ENCODE measurements around the gene LRBA. TPM values are rescaled to one million over a fixed set of nuclear protein-coding genes. Genes with fewer than 3 reads are reported as not detected.
"Not testable (repeated sequence)": the region's sequence is repeated elsewhere in the genome, so short reads cannot be mapped to it uniquely, and the experiment has no call there.

LRBA gene
- total RNA-seq, 4 donors from 2014 or later = 13.3 to 21.2 (median 20.1) TPM

- H3K4me1 ChIP-seq = no peaks in the 10 kb centered on the region
- no peak overlapping the region for H3K27ac ChIP-seq (replicated peaks in 1 of 4)
- no peak overlapping the region for H3K4me3 ChIP-seq
- H3K36me3 ChIP-seq = no peaks in the 10 kb centered on the region
- no peaks in the 10 kb centered on the region for H3K27me3 ChIP-seq
- intact Hi-C loops (cut with DNase I) = no loop called here
- TF ChIP-seq POLR2A (IDR thresholded peaks at IDR 0.05; ENCODE audit: low read depth) = no peak
- no peak for TF ChIP-seq POLR2AphosphoS5 (IDR thresholded peaks at IDR 0.05)
- TF ChIP-seq CTCF (IDR thresholded peaks at IDR 0.05) = no peak
- no peak for TF ChIP-seq EP300 (IDR thresholded peaks at IDR 0.05)
- peaks cover 0 to 12% (median 4%) of the 10 kb centered on the region in 4 donors for H3K9me3 ChIP-seq
- DNase-seq (ENCODE audit: extremely low spot score) = no peak
Observed at GRCh38 chr4:150394046-150394445, 621.0 kb downstream of the LRBA start.

GRCh38 chr4:150391052-150391451 lies 624.0 kb downstream of the LRBA start:
- WGBS = 98% methylated on average over 2 of the region's 2 CpGs
- DNase-seq (ENCODE audit: extremely low spot score) = no peak
- Histone ChIP-seq H3K4me3 (no peak overlapping the region), H3K9me3 (peaks cover 0 to 12% (median 4%) of the 10 kb centered on the region in 4 donors), H3K36me3 (no peaks in the 10 kb centered on the region), H3K27ac (replicated peaks in 1 of 4) (no peak overlapping the region), H3K27me3 (no peaks in the 10 kb centered on the region), H3K4me1 (no peaks in the 10 kb centered on the region)
- TF ChIP-seq POLR2A (IDR thresholded peaks at IDR 0.05; ENCODE audit: low read depth) (no peak), POLR2AphosphoS5 (IDR thresholded peaks at IDR 0.05) (no peak), CTCF (IDR thresholded peaks at IDR 0.05) (no peak), EP300 (IDR thresholded peaks at IDR 0.05) (no peak)
- intact Hi-C loops (cut with DNase I) = no loop called here

GRCh38 chr4:150390531-150390910 lies 624.6 kb downstream of the LRBA start:
- no peak overlapping the region for H3K27ac ChIP-seq (replicated peaks in 1 of 4)
- no peaks in the 10 kb centered on the region for H3K36me3 ChIP-seq
- intact Hi-C loops (cut with DNase I) = no loop called here
- peaks cover 0 to 12% (median 4%) of the 10 kb centered on the region in 4 donors for H3K9me3 ChIP-seq
- TF ChIP-seq POLR2A (IDR thresholded peaks at IDR 0.05; ENCODE audit: low read depth) (no peak), POLR2AphosphoS5 (IDR thresholded peaks at IDR 0.05) (no peak), EP300 (IDR thresholded peaks at IDR 0.05) (no peak), CTCF (IDR thresholded peaks at IDR 0.05) (no peak)
- H3K4me3 ChIP-seq = no peak overlapping the region
- no peaks in the 10 kb centered on the region for H3K27me3 ChIP-seq
- DNase-seq (ENCODE audit: extremely low spot score) = no peak
- no peaks in the 10 kb centered on the region for H3K4me1 ChIP-seq

- Histone ChIP-seq H3K36me3 (no peaks in the 10 kb centered on the region), H3K27me3 (no peaks in the 10 kb centered on the region), H3K27ac (replicated peaks in 1 of 4) (no peak overlapping the region), H3K9me3 (peaks cover 0 to 12% (median 4%) of the 10 kb centered on the region in 4 donors), H3K4me1 (no peaks in the 10 kb centered on the region), H3K4me3 (no peak overlapping the region)
- intact Hi-C loops (cut with DNase I) = no loop called here
- no peak for DNase-seq (ENCODE audit: extremely low spot score)
- 83% methylated on average over 2 of the region's 2 CpGs for WGBS
- no peak for TF ChIP-seq POLR2A (IDR thresholded peaks at IDR 0.05; ENCODE audit: low read depth)
- TF ChIP-seq CTCF (IDR thresholded peaks at IDR 0.05) = no peak
- TF ChIP-seq EP300 (IDR thresholded peaks at IDR 0.05) = no peak
- TF ChIP-seq POLR2AphosphoS5 (IDR thresholded peaks at IDR 0.05) = no peak
Observed at GRCh38 chr4:150389896-150390530, 625.1 kb downstream of the LRBA start.

- Histone ChIP-seq H3K9me3 (peaks cover 0 to 3% (median 2%) of the 10 kb centered on the region in 4 donors), H3K36me3 (no peaks in the 10 kb centered on the region), H3K27ac (replicated peaks in 1 of 4) (no peak overlapping the region), H3K4me1 (no peaks in the 10 kb centered on the region), H3K4me3 (no peak overlapping the region), H3K27me3 (no peaks in the 10 kb centered on the region)
- intact Hi-C loops (cut with DNase I) = no loop called here
- no peak for DNase-seq (ENCODE audit: extremely low spot score)
- TF ChIP-seq EP300 (IDR thresholded peaks at IDR 0.05) (no peak), POLR2AphosphoS5 (IDR thresholded peaks at IDR 0.05) (no peak), CTCF (IDR thresholded peaks at IDR 0.05) (no peak), POLR2A (IDR thresholded peaks at IDR 0.05; ENCODE audit: low read depth) (no peak)
- 99% methylated on average over 4 of the region's 4 CpGs for WGBS
Observed at GRCh38 chr4:150387981-150388380, 627.1 kb downstream of the LRBA start.

GRCh38 chr4:150386415-150386814 lies 628.7 kb downstream of the LRBA start:
- H3K27me3 ChIP-seq; DNase-seq (ENCODE audit: extremely low spot score); intact Hi-C loops (cut with DNase I); H3K36me3 ChIP-seq; H3K4me1 ChIP-seq; H3K9me3 ChIP-seq; H3K27ac ChIP-seq (replicated peaks in 1 of 4); H3K4me3 ChIP-seq: not testable (repeated sequence)
- 94% methylated on average over 2 of the region's 2 CpGs for WGBS
